Measurements from ENCODE around the gene SESN1.
"Not testable (repeated sequence)": the region's sequence is repeated elsewhere in the genome, so short reads cannot be mapped to it uniquely, and the experiment has no call there.

Gene SESN1

DNA sequence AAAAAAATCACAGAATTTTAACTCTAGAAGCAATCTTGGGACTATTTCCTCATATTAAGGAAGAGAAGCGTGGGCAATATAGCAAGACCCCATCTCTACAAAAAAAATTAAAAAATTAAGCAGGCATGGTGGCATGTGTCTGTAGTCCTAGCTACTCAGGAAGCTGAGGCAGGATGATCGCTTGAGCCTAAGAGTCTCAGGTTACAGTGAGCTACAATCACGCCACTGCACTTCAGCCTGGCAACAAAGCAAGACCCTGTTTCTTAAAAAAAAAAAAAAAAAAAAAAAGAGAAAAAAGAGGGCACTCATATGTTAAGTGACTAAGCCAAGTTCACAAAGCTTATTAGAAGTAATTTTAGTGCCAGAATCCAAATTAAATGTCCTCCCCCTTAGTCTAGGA lies 100.8 kb downstream of the SESN1 start:
- DNase-seq: no peak

DNA sequence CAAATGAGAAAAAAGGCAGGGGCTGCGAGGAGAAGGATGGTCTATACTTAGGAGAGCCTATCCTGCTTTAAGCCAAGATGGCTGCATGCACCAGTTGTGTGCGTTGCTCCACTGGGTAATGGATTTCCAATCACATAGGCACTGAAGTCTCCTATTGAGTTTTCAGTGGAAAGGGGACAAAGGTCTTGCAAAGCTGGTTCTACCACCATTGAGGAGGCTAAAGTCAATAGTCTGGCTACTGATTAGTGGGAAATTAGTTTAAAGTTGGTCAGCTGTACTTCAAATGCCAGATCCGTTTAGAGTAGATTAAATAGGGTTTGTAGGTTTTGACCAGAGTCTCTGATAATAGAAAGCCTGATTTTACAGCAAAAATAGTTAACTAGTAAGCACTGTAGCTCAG lies 104.9 kb downstream of the SESN1 start:
- DNase-seq: no peak

DNA sequence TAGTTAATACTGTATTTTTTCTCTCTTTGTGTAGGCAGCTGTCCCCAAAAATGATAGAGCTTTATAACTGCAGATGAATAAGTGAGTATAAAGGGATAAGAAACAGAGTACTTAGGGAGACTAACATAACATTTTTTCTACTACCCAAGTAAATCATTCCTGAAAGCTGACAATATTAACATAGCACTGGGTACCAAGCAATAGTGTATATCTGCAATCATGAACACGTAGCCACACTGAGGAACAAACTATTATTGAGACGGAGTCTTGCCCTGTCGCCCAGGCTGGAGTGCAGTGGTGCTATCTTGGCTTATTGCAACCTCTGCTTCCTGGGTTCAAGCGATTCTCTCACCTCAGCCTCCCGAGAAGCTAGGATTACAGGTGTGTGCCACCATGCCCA lies 105.9 kb downstream of the SESN1 start:
- no peak for DNase-seq

DNA sequence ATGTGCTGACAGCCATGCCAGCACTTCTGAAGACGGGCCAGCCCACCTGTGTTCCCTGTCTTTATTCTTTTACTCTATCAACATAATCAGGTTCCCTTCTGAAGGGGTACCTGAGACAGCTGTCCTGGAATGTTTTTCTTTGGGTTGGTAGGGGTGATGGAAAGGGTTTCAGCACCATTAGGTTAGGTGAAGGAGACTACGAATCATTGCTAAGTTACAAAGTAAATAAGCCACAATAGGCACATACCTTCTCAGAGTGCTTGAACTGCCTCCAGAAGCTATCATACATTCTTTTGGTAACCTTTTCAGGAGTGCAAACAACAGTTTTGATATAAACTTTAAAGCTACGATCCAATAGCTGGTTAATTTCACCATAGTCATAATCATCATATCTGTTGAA lies 106.3 kb downstream of the SESN1 start:
- no peak for DNase-seq

DNA sequence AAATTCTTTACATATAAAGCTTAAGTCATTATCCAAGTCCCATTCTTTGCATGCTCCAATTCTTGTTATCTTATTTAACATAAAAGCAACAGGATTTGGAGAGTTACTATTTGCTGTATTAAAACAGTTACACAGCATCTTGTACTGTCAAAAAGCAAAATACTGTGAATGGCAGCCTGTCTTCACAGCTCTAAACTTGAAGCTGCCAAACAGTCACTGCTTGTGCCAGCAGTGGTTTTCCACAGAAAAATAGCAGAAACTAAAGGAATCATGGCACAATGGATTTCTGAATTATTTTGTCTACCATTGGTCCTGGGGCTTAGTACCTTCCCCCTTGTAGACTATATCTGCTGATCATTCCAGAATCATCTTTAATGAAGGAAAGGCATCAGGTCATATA lies 107.5 kb downstream of the SESN1 start:
- DNase-seq: no peak

- no peak for DNase-seq
These were observed 109.3 kb downstream of the SESN1 start for GRCh38 chr6:108985301-108985700.

DNA sequence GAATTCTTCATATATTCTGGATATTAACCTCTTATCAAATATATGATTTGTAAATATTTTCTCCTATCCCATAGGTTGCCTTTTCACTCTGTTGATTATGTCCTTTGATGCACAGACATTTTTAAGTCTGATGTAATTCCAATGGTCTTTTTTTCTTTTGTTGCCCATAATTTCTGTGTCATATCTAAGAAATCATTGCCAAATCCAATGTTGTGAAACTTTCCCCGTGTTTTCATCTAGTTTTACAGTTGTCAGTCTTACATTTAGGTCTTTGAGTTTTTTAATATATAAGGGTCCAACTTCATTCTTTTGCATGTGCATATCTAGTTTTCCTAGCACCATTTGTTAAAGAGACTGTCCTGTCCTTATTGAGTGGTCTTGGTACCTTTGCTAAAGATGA lies 111.5 kb downstream of the SESN1 start:
- no peak for DNase-seq

- no peak for DNase-seq
These were observed 112.2 kb downstream of the SESN1 start for GRCh38 chr6:108982154-108983113.

GRCh38 chr6:108978638-108979037 lies 116.0 kb downstream of the SESN1 start:
- DNase-seq: not testable (repeated sequence)

DNA sequence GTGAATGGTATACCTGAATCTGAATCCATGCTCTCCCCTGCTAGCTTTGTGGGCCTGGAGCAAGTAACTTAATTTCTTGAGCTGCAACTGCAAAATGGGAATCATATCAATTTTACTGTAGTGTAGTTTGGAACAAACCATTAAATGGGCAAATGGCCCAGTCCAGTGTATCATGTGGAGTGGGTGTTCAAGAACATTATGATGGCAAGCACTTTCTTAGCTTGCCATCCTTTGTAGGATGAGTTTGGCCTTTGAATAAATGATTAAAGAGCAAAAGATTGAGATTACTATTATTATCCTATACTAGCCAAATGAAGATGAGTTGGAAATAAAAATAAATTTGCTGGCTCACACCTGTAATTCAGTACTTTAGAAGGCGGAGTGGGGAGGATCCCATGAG lies 120.4 kb downstream of the SESN1 start:
- no peak for DNase-seq

GRCh38 chr6:108969776-108970175 lies 124.9 kb downstream of the SESN1 start:
- DNase-seq: no peak

- no peak for DNase-seq
These were observed 126.0 kb downstream of the SESN1 start for GRCh38 chr6:108968325-108969316.

DNA sequence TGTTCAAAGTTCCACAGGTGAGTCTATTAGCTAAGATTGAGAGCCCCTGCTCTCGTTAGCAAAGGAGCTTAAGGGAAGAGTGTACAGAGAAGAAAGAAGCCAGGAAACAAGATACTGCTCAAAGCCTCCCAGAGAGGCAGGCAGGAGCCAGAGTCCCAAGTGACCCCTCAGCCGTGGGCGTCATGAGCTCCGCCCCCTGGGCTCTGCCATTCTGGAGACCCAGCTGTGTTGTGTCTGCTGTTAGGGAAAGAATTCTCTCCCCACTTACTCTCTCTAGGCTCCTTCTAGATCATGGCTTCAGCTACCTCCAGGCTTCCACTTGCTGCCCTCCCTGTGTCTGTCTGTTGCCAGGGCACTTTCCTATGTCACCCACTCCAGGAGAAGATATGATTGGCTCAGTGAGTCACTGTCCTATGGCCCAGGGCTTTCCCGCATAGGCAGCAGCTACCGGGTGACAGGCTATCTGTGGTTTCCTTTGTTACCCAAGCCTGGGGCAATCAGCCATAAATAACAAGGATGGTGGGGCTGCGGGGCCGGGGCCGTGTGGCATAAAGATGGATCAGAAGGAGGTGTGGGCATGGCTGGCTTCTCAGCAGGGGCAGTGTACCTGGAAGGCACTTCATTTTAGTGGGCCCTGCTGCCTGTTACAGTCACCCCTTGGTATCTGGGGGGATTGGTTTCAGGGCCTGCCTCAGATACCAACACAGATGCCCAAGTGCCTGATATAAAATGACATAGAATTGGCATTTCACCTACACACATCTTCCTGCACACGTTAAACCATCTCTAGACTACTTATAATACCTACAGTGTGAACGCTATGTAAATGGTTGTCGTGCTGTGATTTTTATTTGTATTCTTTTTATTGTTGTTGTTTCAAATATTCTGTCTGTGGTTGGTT lies 127.5 kb downstream of the SESN1 start:
- no peak for DNase-seq

DNA sequence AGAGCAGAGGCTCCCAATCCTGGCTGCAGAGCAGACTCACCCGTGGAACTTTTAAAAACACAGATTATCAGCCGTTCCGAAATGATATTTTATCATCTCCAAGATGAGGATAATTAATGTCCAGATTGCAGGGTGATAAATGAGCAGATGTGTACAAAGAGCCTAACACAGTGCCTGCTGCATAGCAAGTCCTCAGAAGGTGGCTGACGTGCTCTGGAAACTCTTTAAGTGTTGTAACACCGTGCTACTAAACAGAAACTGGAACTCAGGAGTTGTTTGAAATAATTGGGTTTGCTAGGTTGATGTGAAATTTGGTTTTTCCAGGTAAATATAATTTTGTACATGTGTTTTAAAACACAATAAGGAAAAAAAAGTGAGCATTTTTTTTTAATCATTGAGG lies 128.4 kb downstream of the SESN1 start:
- no peak for DNase-seq

GRCh38 chr6:108961985-108962384 lies 132.7 kb downstream of the SESN1 start:
- no peak for DNase-seq

GRCh38 chr6:108961077-108961476 lies 133.6 kb downstream of the SESN1 start:
- no peak for DNase-seq

GRCh38 chr6:108960601-108961000 lies 134.0 kb downstream of the SESN1 start:
- no peak for DNase-seq

DNA sequence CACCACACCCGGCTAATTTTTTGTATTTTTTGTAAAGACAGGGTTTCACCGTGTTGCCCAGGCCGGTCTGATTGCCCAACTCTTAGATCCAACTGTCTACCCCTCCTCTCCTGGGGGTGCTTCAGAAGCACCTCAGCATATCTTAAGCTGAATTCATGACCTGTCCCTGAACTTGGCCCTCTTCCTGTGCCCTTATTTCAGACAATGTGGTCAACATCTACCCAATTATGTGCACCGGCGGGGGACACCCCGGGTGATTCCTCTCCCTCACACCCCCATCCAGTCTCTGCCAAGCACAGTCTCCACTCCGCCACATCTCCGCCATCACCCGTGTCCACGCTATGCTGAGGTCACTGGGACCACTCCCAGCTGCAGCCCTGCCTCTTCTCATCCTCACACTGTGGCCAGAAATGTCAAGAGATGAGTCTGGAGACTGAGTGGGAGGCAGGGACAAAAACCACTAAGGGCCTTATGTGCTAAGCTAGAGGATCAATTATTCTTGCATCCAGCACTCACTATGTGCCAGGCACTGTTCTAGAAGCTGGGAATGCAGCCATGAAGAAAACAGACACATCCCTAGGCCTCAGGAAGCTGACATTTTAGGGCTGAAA lies 134.6 kb downstream of the SESN1 start:
- DNase-seq: no peak

DNA sequence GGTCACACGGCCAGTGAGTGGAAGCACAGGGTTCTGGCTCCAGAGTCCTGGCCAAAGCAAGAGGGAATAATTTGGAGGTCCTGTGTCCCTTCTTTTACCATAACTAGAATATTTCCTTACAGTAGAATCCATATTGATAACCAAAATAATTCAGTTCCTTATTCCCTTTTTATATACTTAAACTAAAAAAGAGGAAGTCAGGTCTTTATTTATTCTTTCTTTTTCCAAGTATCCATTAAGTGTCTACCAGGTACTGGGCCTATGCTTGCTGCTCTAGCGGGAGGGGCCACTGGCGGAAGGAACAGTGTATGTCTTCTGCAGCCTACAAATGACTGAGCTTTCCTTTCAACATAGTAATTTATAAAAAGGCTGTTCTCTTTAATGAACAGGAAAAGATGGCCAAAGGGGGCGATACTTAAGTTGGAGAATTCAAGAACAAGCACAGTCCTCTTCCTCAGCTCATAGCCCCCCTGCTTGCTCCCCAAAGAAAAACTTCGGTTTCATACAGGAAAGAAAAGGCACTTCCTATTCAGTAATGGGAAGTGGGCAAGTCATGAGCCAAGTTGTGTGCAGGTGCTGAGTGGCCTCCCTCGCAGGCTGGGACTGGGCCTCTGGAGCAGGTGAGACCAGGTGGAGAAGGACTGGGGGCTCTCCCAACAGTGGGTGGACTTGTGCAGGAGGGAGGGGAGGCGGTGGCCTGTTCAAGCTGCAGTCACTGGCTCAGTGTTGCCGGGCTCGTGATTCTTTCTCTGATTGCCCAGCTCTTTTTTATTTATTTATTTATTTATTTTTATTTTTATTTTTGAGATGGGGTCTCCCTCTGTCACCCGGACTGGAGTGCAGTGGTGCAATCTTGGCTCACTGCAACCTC lies 135.5 kb downstream of the SESN1 start:
- DNase-seq: no peak

- no peak for DNase-seq
These were observed 137.4 kb downstream of the SESN1 start for GRCh38 chr6:108957221-108957620.

- no peak for DNase-seq
These were observed 139.2 kb downstream of the SESN1 start for GRCh38 chr6:108955329-108955949.
